ENCODE data around the gene PTPRCAP.
"Not testable (repeated sequence)": the region's sequence is repeated elsewhere in the genome, so short reads cannot be mapped to it uniquely, and the experiment has no call there.

PTPRCAP gene

DNA sequence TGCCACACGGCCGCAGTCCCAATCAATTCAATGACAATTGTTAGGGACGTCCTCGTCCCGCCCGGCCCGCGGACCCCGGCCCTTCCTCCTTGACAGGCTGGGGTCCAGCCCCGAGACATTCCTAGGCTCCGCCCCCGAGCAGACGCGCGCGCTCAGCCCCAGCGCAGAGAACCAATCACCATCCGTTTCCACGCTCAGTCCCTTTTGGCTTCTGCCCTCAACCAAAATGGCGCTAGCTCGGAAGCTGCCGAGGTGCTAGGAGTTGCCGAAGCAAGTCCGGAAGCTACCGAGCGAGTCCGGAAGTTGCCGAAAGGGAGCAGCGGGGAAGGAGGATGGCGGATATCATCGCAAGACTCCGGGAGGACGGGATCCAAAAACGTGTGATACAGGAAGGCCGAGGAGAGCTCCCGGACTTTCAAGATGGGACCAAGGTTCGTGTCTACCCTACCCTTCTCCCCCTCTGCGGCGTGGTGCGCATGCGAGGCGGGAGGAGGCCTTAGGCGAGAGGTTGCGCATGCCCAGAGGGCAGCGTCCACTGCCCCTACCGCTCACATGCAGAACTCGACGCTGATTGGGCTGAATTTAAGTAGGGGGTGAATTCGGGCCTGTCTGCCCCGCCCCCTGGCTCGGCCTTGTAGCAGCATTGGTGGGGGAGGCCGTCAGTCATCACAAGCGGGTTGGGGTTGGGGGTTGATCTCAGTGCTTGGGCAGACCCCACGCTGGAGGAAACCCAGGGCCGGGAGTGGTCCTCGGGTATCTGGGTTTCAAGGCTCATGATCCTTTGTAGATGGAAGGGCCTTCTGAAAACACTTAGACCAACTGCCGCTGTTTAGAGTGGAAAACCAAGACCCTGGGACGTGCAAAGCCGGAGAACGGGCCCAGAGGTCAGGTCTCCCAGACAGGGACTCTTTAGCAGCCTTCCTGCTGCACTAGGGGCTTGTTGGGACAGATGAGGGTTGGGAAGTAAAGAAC lies 45.6 kb upstream of the PTPRCAP start, which contains the start of gene AIP:
Gene AIP, plus strand, starts transcription at position 200 of the 972 bp plus-strand sequence. Its CDS starts 133 bp downstream, at position 333.
- peak; percentile 55 for TF ChIP-seq POLR2A (IDR thresholded peaks at IDR 0.05; ENCODE audit: extremely low read depth, insufficient read length)
- TF ChIP-seq, protein P1, sequence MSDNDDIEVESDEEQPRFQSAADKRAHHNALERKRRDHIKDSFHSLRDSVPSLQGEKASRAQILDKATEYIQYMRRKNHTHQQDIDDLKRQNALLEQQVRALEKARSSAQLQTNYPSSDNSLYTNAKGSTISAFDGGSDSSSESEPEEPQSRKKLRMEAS (IDR thresholded peaks at IDR 0.05; ENCODE audit: low read depth, low read length), result peak; percentile 97
- TF ChIP-seq MYC (IDR thresholded peaks at IDR 0.05; ENCODE audit: low read depth, low read length), result no peak
- peak within 1 kb of the TSS; percentile 88 for H3K4me3 ChIP-seq (ENCODE audit: low read depth, low read length)
- peak; percentile 99 for DNase-seq (ENCODE audit: low read depth)

DNA sequence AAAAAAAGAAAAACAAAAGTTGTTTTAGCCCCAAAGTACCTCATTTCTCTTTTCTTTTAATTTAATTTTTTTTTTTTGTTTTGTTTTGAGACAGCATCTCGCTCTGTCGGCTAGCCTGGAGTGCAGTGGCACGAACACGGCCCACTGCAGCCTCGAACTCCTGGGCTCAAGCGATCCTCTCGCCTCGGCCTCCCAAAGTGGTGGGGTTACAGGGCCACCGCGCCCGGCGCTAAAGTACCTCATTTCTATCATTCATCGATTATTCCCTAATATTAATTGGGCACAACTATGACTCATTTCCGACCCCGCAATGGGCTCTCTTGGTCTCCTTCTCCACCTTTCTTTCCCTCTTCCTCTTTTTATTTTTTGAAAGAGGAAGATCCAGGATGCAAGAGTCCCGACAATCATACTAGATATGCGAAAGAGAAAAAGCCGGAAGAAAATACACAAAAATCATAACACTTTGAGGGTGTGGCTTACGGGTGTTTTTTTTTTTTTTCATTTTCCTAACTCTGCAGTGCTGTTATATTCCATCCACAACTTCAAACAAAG lies 44.9 kb upstream of the PTPRCAP start:
- no peak for TF ChIP-seq POLR2A (IDR thresholded peaks at IDR 0.05; ENCODE audit: extremely low read depth, insufficient read length)
- TF ChIP-seq, protein P1 (IDR thresholded peaks at IDR 0.05; ENCODE audit: low read depth, low read length), result no peak
- TF ChIP-seq, protein P2, sequence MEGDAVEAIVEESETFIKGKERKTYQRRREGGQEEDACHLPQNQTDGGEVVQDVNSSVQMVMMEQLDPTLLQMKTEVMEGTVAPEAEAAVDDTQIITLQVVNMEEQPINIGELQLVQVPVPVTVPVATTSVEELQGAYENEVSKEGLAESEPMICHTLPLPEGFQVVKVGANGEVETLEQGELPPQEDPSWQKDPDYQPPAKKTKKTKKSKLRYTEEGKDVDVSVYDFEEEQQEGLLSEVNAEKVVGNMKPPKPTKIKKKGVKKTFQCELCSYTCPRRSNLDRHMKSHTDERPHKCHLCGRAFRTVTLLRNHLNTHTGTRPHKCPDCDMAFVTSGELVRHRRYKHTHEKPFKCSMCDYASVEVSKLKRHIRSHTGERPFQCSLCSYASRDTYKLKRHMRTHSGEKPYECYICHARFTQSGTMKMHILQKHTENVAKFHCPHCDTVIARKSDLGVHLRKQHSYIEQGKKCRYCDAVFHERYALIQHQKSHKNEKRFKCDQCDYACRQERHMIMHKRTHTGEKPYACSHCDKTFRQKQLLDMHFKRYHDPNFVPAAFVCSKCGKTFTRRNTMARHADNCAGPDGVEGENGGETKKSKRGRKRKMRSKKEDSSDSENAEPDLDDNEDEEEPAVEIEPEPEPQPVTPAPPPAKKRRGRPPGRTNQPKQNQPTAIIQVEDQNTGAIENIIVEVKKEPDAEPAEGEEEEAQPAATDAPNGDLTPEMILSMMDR (IDR thresholded peaks at IDR 0.05; ENCODE audit: low read depth, low read length), result no peak
- TF ChIP-seq MYC (IDR thresholded peaks at IDR 0.05; ENCODE audit: low read depth, low read length), result peak; percentile 58
- DNase-seq (ENCODE audit: low read depth), result no peak
- peak overlapping the region; percentile 88 for H3K4me3 ChIP-seq (ENCODE audit: low read depth, low read length)

DNA sequence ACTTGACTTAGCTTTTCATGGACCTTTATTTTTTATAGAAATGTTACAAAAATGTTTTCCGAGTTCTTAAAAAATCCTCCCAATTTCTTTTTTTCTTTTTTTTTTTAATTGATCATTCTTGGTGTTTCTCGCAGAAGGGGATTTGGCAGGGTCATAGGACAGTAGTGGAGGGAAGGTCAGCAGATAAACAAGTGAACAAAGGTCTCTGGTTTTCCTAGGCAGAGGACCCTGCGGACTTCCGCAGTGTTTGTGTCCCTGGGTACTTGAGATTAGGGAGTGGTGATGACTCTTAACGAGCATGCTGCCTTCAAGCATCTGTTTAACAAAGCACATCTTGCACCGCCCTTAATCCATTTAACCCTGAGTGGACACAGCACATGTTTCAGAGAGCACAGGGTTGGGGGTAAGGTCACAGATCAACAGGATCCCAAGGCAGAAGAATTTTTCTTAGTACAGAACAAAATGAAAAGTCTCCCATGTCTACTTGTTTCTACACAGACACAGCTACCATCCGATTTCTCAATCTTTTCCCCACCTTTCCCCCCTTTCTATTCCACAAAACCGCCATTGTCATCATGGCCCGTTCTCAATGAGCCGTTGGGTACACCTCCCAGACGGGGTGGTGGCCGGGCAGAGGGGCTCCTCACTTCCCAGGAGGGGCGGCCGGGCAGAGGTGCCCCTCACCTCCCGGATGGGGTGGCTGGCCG lies 40.0 kb upstream of the PTPRCAP start:
- not testable (repeated sequence) for H3K4me3 ChIP-seq (ENCODE audit: low read depth, low read length); DNase-seq (ENCODE audit: low read depth)

DNA sequence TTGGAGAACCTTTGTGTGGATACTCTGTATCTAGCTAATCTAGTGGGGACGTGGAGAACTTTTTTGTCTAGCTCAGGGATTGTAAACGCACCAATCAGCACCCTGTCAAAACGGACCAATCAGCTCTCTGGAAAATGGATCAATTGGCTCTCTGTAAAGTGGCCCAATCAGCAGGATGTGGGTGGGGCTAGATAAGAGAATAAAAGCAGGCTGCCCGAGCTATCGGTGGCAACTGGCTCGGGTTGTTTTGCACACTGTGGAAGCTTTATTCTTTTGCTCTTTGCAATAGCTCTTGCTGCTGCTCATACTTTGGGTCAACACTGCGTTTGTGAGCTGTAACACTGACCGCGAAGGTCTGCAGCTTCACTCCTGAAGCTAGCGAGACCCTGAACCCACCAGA lies 39.2 kb upstream of the PTPRCAP start:
- DNase-seq (ENCODE audit: low read depth); H3K4me3 ChIP-seq (ENCODE audit: low read depth, low read length): not testable (repeated sequence)

DNA sequence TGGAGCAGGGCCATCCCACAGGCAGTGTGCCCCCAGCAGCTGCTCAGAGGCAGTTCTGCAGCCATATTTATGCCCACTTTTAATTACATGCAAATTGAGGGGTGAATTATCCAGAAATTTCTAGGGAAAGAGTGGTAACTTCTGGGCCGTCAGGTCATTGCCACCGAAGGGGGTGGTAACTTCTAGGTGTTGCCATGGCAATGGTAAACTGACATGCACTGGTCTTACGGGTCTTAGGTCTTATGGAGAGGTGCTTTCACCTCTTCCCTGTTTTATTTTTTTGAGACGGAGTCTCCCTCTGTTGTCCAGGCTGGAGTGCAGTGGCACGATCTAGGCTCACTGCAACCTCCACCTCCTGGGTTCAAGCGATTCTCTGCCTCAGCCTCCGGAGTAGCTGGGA lies 35.4 kb upstream of the PTPRCAP start:
- H3K4me3 ChIP-seq (ENCODE audit: low read depth, low read length), result no peak overlapping the region
- no peak for DNase-seq (ENCODE audit: low read depth)
- TF ChIP-seq, protein P1 (IDR thresholded peaks at IDR 0.05; ENCODE audit: low read depth, low read length), result no peak
- no peak for TF ChIP-seq POLR2A (IDR thresholded peaks at IDR 0.05; ENCODE audit: extremely low read depth, insufficient read length)
- no peak for TF ChIP-seq MYC (IDR thresholded peaks at IDR 0.05; ENCODE audit: low read depth, low read length)
- TF ChIP-seq, protein P2 (IDR thresholded peaks at IDR 0.05; ENCODE audit: low read depth, low read length), result no peak

DNA sequence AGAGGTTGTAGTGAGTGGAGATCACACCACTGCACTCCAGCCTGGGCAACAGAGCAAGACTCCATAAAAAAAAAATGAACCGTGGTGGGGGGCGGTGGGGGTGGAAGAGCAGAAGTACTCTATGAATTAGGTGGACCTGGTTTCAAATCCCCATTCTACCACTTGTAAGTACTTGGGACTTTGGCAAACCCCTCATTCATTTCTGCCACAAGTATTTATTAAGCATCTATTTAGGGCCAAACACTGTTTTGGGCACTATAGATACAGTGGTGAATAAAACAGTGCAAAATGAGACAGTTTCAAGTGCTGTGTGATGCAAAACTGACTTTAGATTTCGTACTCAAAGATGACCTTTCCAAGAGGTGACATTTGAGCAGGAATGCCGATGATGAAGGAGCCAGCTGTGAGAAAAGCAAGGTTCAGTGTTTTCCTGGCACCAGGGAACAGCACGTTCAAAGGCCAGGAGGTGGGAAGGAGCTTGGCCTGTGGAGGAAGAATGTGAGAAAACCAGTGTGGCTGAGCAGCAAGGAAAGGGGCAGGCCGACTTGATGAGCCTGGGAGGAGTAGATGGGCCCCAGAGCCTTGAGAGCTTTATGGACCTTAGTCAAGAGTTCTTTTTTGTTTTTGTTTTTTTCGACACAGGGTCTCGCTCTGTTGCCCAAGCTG lies 33.0 kb upstream of the PTPRCAP start:
- no peak overlapping the region for H3K4me3 ChIP-seq (ENCODE audit: low read depth, low read length)

More for the DNA sequence above, 33.0 kb upstream of the PTPRCAP start:
- no peak for DNase-seq (ENCODE audit: low read depth)
- TF ChIP-seq, protein P2 (IDR thresholded peaks at IDR 0.05; ENCODE audit: low read depth, low read length), result no peak
- TF ChIP-seq MYC (IDR thresholded peaks at IDR 0.05; ENCODE audit: low read depth, low read length) (no peak), POLR2A (IDR thresholded peaks at IDR 0.05; ENCODE audit: extremely low read depth, insufficient read length) (no peak)
- TF ChIP-seq, protein P1 (IDR thresholded peaks at IDR 0.05; ENCODE audit: low read depth, low read length), result no peak

Data from NB4 (cell line).